HepG2 (cell line): ENCODE measurements around the gene GRHL1. TPM values are rescaled to one million over a fixed set of nuclear protein-coding genes. Genes with fewer than 3 reads are reported as not detected.

Experiments used
- CEBPG ChIP-seq: IDR thresholded peaks from 2 replicates; pipeline ENCODE4 v1.6.1; 2016
- FOXA1 ChIP-seq, 2 experiments: fragments of 450-650 bp in 1 of 2; sonication (generic) in 1 of 2; formaldehyde crosslinking in 1 of 2; IDR thresholded peaks; 2 replicates each; pipeline versions ENCODE4 v1.4.0 to v1.6.1; 2016 to 2020; ENCODE audit warnings: missing genetic modification reagents in 1 of 2
- FOXK1 ChIP-seq: sonication (generic); formaldehyde crosslinking; IDR thresholded peaks from 2 replicates; pipeline ENCODE4 v1.4.0; 2020; ENCODE audit warnings: low read depth, missing genetic modification reagents, borderline replicate concordance
- HMG20A ChIP-seq: IDR thresholded peaks from 2 replicates; pipeline ENCODE4 v1.6.1; 2016; ENCODE audit warnings: borderline replicate concordance
- IRF1 ChIP-seq: sonication (generic); formaldehyde crosslinking; IDR thresholded peaks from 2 replicates; pipeline ENCODE4 v1.4.0; 2020; ENCODE audit warnings: low read depth, mild to moderate bottlenecking, missing genetic modification reagents
- LRRFIP1 ChIP-seq: sonication (generic); formaldehyde crosslinking; conservative IDR thresholded peaks from 2 replicates; pipeline ENCODE4 v1.4.0; 2020; ENCODE audit warnings: missing genetic modification reagents
- TERF1 ChIP-seq: sonication (generic); formaldehyde crosslinking; IDR thresholded peaks from 2 replicates; pipeline ENCODE4 v1.8.0; 2022; ENCODE audit warnings: mild to moderate bottlenecking, missing genetic modification reagents, moderate library complexity
- ZBTB14 ChIP-seq: sonication (generic); formaldehyde crosslinking; IDR thresholded peaks from 2 replicates; pipeline ENCODE4 v1.4.0; 2020; ENCODE audit warnings: missing genetic modification reagents
- ZFP36L2 ChIP-seq: sonication (generic); formaldehyde crosslinking; IDR thresholded peaks from 2 replicates; pipeline ENCODE4 v1.4.0; 2020; ENCODE audit warnings: missing genetic modification reagents
- ZFX ChIP-seq: sonication (generic); formaldehyde crosslinking; IDR thresholded peaks from 2 replicates; pipeline ENCODE4 v1.4.0; 2020; ENCODE audit warnings: mild to moderate bottlenecking, low read depth, missing genetic modification reagents, moderate library complexity
- ZNF230 ChIP-seq: sonication (generic); formaldehyde crosslinking; IDR thresholded peaks from 2 replicates; pipeline ENCODE4 v1.4.0; 2020; ENCODE audit warnings: mild to moderate bottlenecking, missing genetic modification reagents
- ZNF275 ChIP-seq: sonication (generic); formaldehyde crosslinking; IDR thresholded peaks from 2 replicates; pipeline ENCODE4 v1.8.0; 2022; ENCODE audit warnings: missing genetic modification reagents, mild to moderate bottlenecking, inconsistent platforms, borderline replicate concordance
- ZNF333 ChIP-seq: sonication (generic); formaldehyde crosslinking; IDR thresholded peaks from 2 replicates; pipeline ENCODE4 v1.4.0; 2020; ENCODE audit warnings: mild to moderate bottlenecking, missing genetic modification reagents, borderline replicate concordance
- ZNF343 ChIP-seq: sonication (generic); formaldehyde crosslinking; IDR thresholded peaks from 2 replicates; pipeline ENCODE4 v1.4.0; 2020; ENCODE audit warnings: mild to moderate bottlenecking, missing genetic modification reagents
- ZNF362 ChIP-seq: sonication (generic); formaldehyde crosslinking; IDR thresholded peaks from 2 replicates; pipeline ENCODE4 v1.4.0; 2020; ENCODE audit warnings: missing genetic modification reagents, mild to moderate bottlenecking, borderline replicate concordance
- ZNF543 ChIP-seq: sonication (generic); formaldehyde crosslinking; IDR thresholded peaks from 2 replicates; pipeline ENCODE4 v1.4.0; 2020; ENCODE audit warnings: mild to moderate bottlenecking, missing genetic modification reagents
- ZNF563 ChIP-seq: sonication (generic); formaldehyde crosslinking; IDR thresholded peaks from 2 replicates; pipeline ENCODE4 v1.8.0; 2022; ENCODE audit warnings: mild to moderate bottlenecking, moderate library complexity, missing genetic modification reagents
- ZNF572 ChIP-seq: sonication (generic); formaldehyde crosslinking; IDR thresholded peaks from 2 replicates; pipeline ENCODE4 v1.5.1; 2020; ENCODE audit warnings: mild to moderate bottlenecking, missing genetic modification reagents
- ZNF660 ChIP-seq: sonication (generic); formaldehyde crosslinking; IDR thresholded peaks from 2 replicates; pipeline ENCODE4 v1.5.1; 2020; ENCODE audit warnings: mild to moderate bottlenecking, low read depth, missing genetic modification reagents, borderline replicate concordance
- ZNF710 ChIP-seq: sonication (generic); formaldehyde crosslinking; IDR thresholded peaks from 2 replicates; pipeline ENCODE4 v1.5.0; 2020; ENCODE audit warnings: mild to moderate bottlenecking, missing genetic modification reagents, borderline replicate concordance
- polyA plus RNA-seq, 8 experiments: library from polyadenylated mRNA; depleted of rRNA in 3 of 8; stranded (reverse) in 7 of 8; unstranded in 1 of 8; fragments of >200 nt; fragmentation: Illumina TruSeq in 4 of 8; extraction: Trizol in 4 of 8; gene quantifications; 2 replicates each; pipeline versions ENCODE4 v1.2.1 to v1.2.3, GENCODE V29; 2011 to 2016; ENCODE audit warnings: low read depth in 4 of 8, missing spikeins in 1 of 8, mixed read lengths in 1 of 8; ENCODE audit not compliant: insufficient read depth in 1 of 8
- total RNA-seq, 5 experiments: library from RNA; depleted of rRNA; stranded (reverse); fragments of >200 nt; fragmentation: Illumina TruSeq; extraction: Trizol; gene quantifications; 2 replicates each; pipeline ENCODE4 v1.2.3, GENCODE V29; 2016; ENCODE audit warnings: low read depth in 1 of 5

GRHL1 gene
- total and polyA plus RNA-seq, 2 of the 13 experiments (the other 11 are each of a cell fraction or from before 2014, with no cell fraction given): 9.3 to 12.0 TPM

GRCh38 chr2:10030311-10030736 lies 78.8 kb downstream of the GRHL1 start (continued):
- TF ChIP-seq LRRFIP1 (CRISPR knock-in tag) (no peak), ZFX (CRISPR knock-in tag) (no peak; the same call in 1 of the 2 replicates), TERF1 (CRISPR knock-in tag) (no peak), ZNF230 (CRISPR knock-in tag) (no peak; the same call in 1 of the 2 replicates), ZNF710 (CRISPR knock-in tag) (no peak), ZBTB14 (CRISPR knock-in tag) (no peak), ZNF572 (CRISPR knock-in tag) (no peak), ZNF543 (CRISPR knock-in tag) (no peak), ZNF333 (CRISPR knock-in tag) (no peak), FOXK1 (CRISPR knock-in tag) (no peak; the same call in 1 of the 2 replicates), ZFP36L2 (CRISPR knock-in tag) (no peak), ZNF343 (CRISPR knock-in tag) (no peak), ZNF362 (CRISPR knock-in tag) (no peak), HMG20A (CRISPR knock-in tag) (0 out of 2 replicates have a peak, but pooled peaks have one; percentile 5), ZNF275 (CRISPR knock-in tag) (no peak), CEBPG (no peak), IRF1 (CRISPR knock-in tag) (no peak), ZNF660 (CRISPR knock-in tag) (no peak), FOXA1 (IDR thresholded peaks at IDR 0.05) (no peak), FOXA1 (CRISPR knock-in tag; IDR thresholded peaks at IDR 0.05) (no peak), ZNF563 (CRISPR knock-in tag) (no peak)
